Liver (tissue), 9 donors: ENCODE data around the gene DUSP8. TPM values are rescaled to one million over a fixed set of nuclear protein-coding genes. Genes with fewer than 3 reads are reported as not detected.

Experiments used
- DNase-seq: peaks from one replicate; pipeline ENCODE4 v3.0.0-alpha.2; 2017; ENCODE audit warnings: low spot score
- H3K27ac ChIP-seq, 2 donors: one replicate each; pipeline ENCODE4 v1.7.0; 2013; ENCODE audit warnings: inconsistent platforms in 2 of 2, low read length in 2 of 2, control low read depth in 1 of 2, low read depth in 1 of 2, mild to moderate bottlenecking in 1 of 2
- H3K27me3 ChIP-seq, 4 donors: one replicate each; pipeline versions ENCODE4 v1.6.1 to v1.7.0; 2013; ENCODE audit warnings: low read length in 3 of 4, inconsistent platforms in 1 of 4, mild to moderate bottlenecking in 1 of 4, moderate library complexity in 1 of 4; ENCODE audit not compliant: control insufficient read depth in 4 of 4, insufficient read depth in 4 of 4
- H3K36me3 ChIP-seq, 4 donors: one replicate each; pipeline versions ENCODE4 v1.6.1 to v1.7.0; 2013; ENCODE audit warnings: low read length in 3 of 4, mild to moderate bottlenecking in 3 of 4, low read depth in 1 of 4, moderate library complexity in 1 of 4; ENCODE audit not compliant: control insufficient read depth in 4 of 4, insufficient read depth in 3 of 4
- H3K4me1 ChIP-seq, 4 donors: one replicate each; pipeline versions ENCODE4 v1.6.1 to v1.7.0; 2013; ENCODE audit warnings: low read length in 3 of 4, mild to moderate bottlenecking in 3 of 4, moderate library complexity in 1 of 4; ENCODE audit not compliant: control insufficient read depth in 4 of 4, insufficient read depth in 4 of 4
- H3K4me3 ChIP-seq, 3 donors: one replicate each; pipeline versions ENCODE4 v1.6.1 to v1.7.0; 2013; ENCODE audit warnings: low read length in 3 of 3, control low read depth in 1 of 3, low read depth in 1 of 3, mild to moderate bottlenecking in 1 of 3
- H3K9ac ChIP-seq, 2 donors: one replicate each; pipeline ENCODE4 v1.7.0; 2013; ENCODE audit warnings: low read length in 2 of 2, mild to moderate bottlenecking in 2 of 2, moderate library complexity in 2 of 2, control low read depth in 1 of 2, low read depth in 1 of 2
- H3K9me3 ChIP-seq, 4 donors: one replicate each; pipeline versions ENCODE4 v1.6.1 to v1.7.0; 2013; ENCODE audit warnings: low read length in 3 of 4; ENCODE audit not compliant: control insufficient read depth in 4 of 4
- ATF3 ChIP-seq: IDR thresholded peaks from 2 replicates; pipeline ENCODE4 v1.6.1; 2016; ENCODE audit warnings: antibody characterized with exemption
- CTCF ChIP-seq: fragments of 150-350 bp; IDR thresholded peaks from 2 replicates; pipeline ENCODE4 v1.5.1; 2017; ENCODE audit warnings: improper control_type of control experiment, low read depth, low read length; ENCODE audit not compliant: missing input control
- FOXA1 ChIP-seq: IDR thresholded peaks from 2 replicates; pipeline ENCODE4 v1.6.1; 2016; ENCODE audit warnings: antibody characterized with exemption
- FOXA2 ChIP-seq: IDR thresholded peaks from 2 replicates; pipeline ENCODE4 v1.6.1; 2016; ENCODE audit warnings: antibody characterized with exemption
- GABPA ChIP-seq, 2 donors: IDR thresholded peaks in 1 of 2; conservative IDR thresholded peaks in 1 of 2; 2 replicates each; pipeline ENCODE4 v1.6.1; 2016; ENCODE audit warnings: antibody characterized with exemption in 2 of 2, mild to moderate bottlenecking in 1 of 2, moderate library complexity in 1 of 2
- HNF4A ChIP-seq, 2 donors: conservative IDR thresholded peaks; 2 replicates each; pipeline ENCODE4 v1.6.1; 2016; ENCODE audit warnings: antibody characterized with exemption in 2 of 2, mild to moderate bottlenecking in 2 of 2
- HNF4G ChIP-seq: IDR thresholded peaks from 2 replicates; pipeline ENCODE4 v1.6.1; 2016; ENCODE audit warnings: antibody characterized with exemption
- JUND ChIP-seq, 2 donors: IDR thresholded peaks; 2 replicates each; pipeline ENCODE4 v1.6.1; 2016; ENCODE audit warnings: antibody characterized with exemption in 2 of 2
- MAX ChIP-seq: IDR thresholded peaks from 2 replicates; pipeline ENCODE4 v1.6.1; 2016; ENCODE audit warnings: antibody characterized with exemption
- NR2F2 ChIP-seq: IDR thresholded peaks from 2 replicates; pipeline ENCODE4 v1.6.1; 2016; ENCODE audit warnings: antibody characterized with exemption
- RAD21 ChIP-seq, 2 donors: IDR thresholded peaks; 2 replicates each; pipeline ENCODE4 v1.6.1; 2016; ENCODE audit warnings: antibody characterized with exemption in 2 of 2, mild to moderate bottlenecking in 2 of 2
- REST ChIP-seq: IDR thresholded peaks from 2 replicates; pipeline ENCODE4 v1.6.1; 2016; ENCODE audit warnings: antibody characterized with exemption, mild to moderate bottlenecking
- RXRA ChIP-seq, 2 donors: IDR thresholded peaks; 2 replicates each; pipeline ENCODE4 v1.6.1; 2017 to 2018; ENCODE audit warnings: antibody characterized with exemption in 2 of 2, mild to moderate bottlenecking in 1 of 2
- SP1 ChIP-seq: IDR thresholded peaks from 2 replicates; pipeline ENCODE4 v1.6.1; 2018; ENCODE audit warnings: antibody characterized with exemption, mild to moderate bottlenecking
- TAF1 ChIP-seq: conservative IDR thresholded peaks from 2 replicates; pipeline ENCODE4 v1.6.1; 2016; ENCODE audit warnings: antibody characterized with exemption, mild to moderate bottlenecking
- YY1 ChIP-seq: IDR thresholded peaks from 2 replicates; pipeline ENCODE4 v1.6.1; 2016; ENCODE audit warnings: antibody characterized with exemption, mild to moderate bottlenecking
- ZBTB33 ChIP-seq: IDR thresholded peaks from 2 replicates; pipeline ENCODE4 v1.6.1; 2016; ENCODE audit warnings: antibody characterized with exemption
- whole genome bisulfite sequencing: extraction: QIAGEN DNeasy Blood & Tissue Kit; methylation state at CpG from one replicate; pipeline ENCODE4 v1.1.7; 2013; 5-methylcytosine and 5-hydroxymethylcytosine counted together
- polyA plus RNA-seq, 2 donors: library from polyadenylated mRNA; stranded (reverse) in 1 of 2; unstranded in 1 of 2; fragments of 200-250 nt in 1 of 2; fragments of >200 nt in 1 of 2; fragmentation: Nextera tagmentation in 1 of 2; extraction: Ambion mirVana in 1 of 2; gene quantifications; one replicate each; pipeline versions ENCODE4 v1.2.1 to v1.2.3, GENCODE V29; 2013 to 2015
- total RNA-seq, 2 donors: library from RNA; depleted of rRNA; stranded (reverse); fragments of >200 nt; gene quantifications; one replicate each; pipeline ENCODE4 v1.2.3, GENCODE V29; 2014
- donor health status: healthy.
- donor health status: healthy.
- donor health status: healthy.
- donor health status: healthy.
- donor health status: healthy.

Gene DUSP8
- total and polyA plus RNA-seq, 4 donors = 0.06 to 0.33 (median 0.21) TPM

- H3K27ac ChIP-seq = no peak overlapping the region
- H3K27me3 ChIP-seq = no peaks in the 10 kb centered on the region
- WGBS = 91% methylated on average over 12 of the region's 12 CpGs
- DNase-seq = no peak
- peaks cover 0 to 5% (median 0%) of the 10 kb centered on the region in 4 donors for H3K4me1 ChIP-seq
- no peak overlapping the region for H3K9ac ChIP-seq
- no peak for TF ChIP-seq RAD21 (IDR thresholded peaks at IDR 0.05)
- TF ChIP-seq REST = no peak
- TF ChIP-seq JUND (IDR thresholded peaks at IDR 0.05) = no peak
- TF ChIP-seq CTCF = no peak
- TF ChIP-seq GABPA (IDR thresholded peaks at IDR 0.05 in 1 of 2, conservative IDR thresholded peaks at IDR 0.05 in 1 of 2) = no peak
- no peak for TF ChIP-seq YY1
- no peak for TF ChIP-seq FOXA2
- TF ChIP-seq HNF4A (conservative IDR thresholded peaks at IDR 0.05) = no peak
- TF ChIP-seq TAF1 = no peak
- no peak for TF ChIP-seq FOXA1
- no peak for TF ChIP-seq HNF4G
- no peak for TF ChIP-seq SP1
- TF ChIP-seq ZBTB33 = no peak
- no peak for TF ChIP-seq ATF3
- TF ChIP-seq NR2F2 = no peak
- no peak for TF ChIP-seq MAX
- TF ChIP-seq RXRA (IDR thresholded peaks at IDR 0.05) = no peak
- H3K4me3 ChIP-seq = no peak overlapping the region
- no peaks in the 10 kb centered on the region for H3K9me3 ChIP-seq
- H3K36me3 ChIP-seq = peaks cover 0 to 10% (median 2%) of the 10 kb centered on the region in 4 donors
Observed at GRCh38 chr11:1531449-1532013, 40.5 kb downstream of the DUSP8 start.
